GM23248 (cell line): ENCODE measurements around the gene PLCD3.

ENCODE experiments used
- EZH2 ChIP-seq: fragments of 200-600 bp; sonication (generic); IDR thresholded peaks from 2 replicates; pipeline ENCODE4 v1.6.1; 2018; ENCODE audit warnings: antibody characterized with exemption, mild to moderate bottlenecking; ENCODE audit not compliant: insufficient read depth, poor library complexity, severe bottlenecking
- EZH2phosphoT487 ChIP-seq: fragments of 200-600 bp; sonication (generic); IDR thresholded peaks from 2 replicates; pipeline ENCODE4 v1.6.1; 2018; ENCODE audit warnings: antibody characterized with exemption, moderate library complexity, mild to moderate bottlenecking, low read depth; ENCODE audit not compliant: insufficient read depth

DNA sequence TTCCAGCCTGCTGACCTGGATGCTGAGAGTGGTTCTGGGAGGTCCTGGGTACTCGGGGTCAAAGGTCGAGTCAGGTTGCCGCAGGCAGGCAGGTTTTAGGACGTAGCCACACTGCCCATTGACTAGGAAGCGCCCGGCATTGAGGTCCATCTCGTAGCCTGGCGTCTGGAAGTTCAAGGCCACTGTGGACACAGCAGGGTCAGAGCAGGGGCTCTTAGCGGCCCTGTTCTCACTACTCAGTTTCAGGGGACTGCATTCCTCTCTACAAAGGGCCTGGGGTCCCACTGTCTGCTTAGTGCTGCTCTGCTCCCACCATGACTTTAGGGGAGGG lies 18.9 kb downstream of the PLCD3 start:
- TF ChIP-seq EZH2 (no peak), EZH2phosphoT487 (no peak)
